HFF-Myc (cell line): ENCODE results near the gene EPS8L3.

Experiments
- DNase-seq: peaks from one replicate; pipeline ENCODE4 v3.0.0-alpha.2; 2011; ENCODE audit warnings: low read depth; ENCODE audit errors: extremely low read depth
- H3K4me3 ChIP-seq: replicated peaks from 2 replicates; pipeline ENCODE4 v1.5.1; 2011; ENCODE audit warnings: low read depth, mild to moderate bottlenecking, control low read depth, low read length
- CTCF ChIP-seq: IDR thresholded peaks from 2 replicates; pipeline ENCODE4 v1.5.1; 2012; ENCODE audit warnings: mild to moderate bottlenecking, low read depth, low read length, control low read depth; ENCODE audit errors: missing control alignments

The EPS8L3 gene

GRCh38 chr1:109719337-109719837, 44.3 kb downstream of the EPS8L3 start:
- H3K4me3 ChIP-seq: no peak overlapping the region
- TF ChIP-seq CTCF: no peak
- DNase-seq: no peak

- TF ChIP-seq CTCF: no peak
- DNase-seq: no peak
- H3K4me3 ChIP-seq: no peak overlapping the region
These were observed 45.2 kb downstream of the EPS8L3 start for GRCh38 chr1:109718495-109718894.

- no peak overlapping the region for H3K4me3 ChIP-seq
- no peak for TF ChIP-seq CTCF
- DNase-seq: no peak
These were observed 46.0 kb downstream of the EPS8L3 start for GRCh38 chr1:109717729-109718128.

GRCh38 chr1:109716570-109717090, 47.1 kb downstream of the EPS8L3 start:
- DNase-seq: no peak

GRCh38 chr1:109716121-109716520, 47.6 kb downstream of the EPS8L3 start:
- no peak for DNase-seq
- TF ChIP-seq CTCF: no peak
- no peak overlapping the region for H3K4me3 ChIP-seq

More at GRCh38 chr1:109716570-109717090, 47.1 kb downstream of the EPS8L3 start:
- no peak overlapping the region for H3K4me3 ChIP-seq
- no peak for TF ChIP-seq CTCF

- H3K4me3 ChIP-seq: no peak overlapping the region
- no peak for DNase-seq
- no peak for TF ChIP-seq CTCF
These were observed 48.9 kb downstream of the EPS8L3 start for GRCh38 chr1:109714661-109715372.
